SU-DHL-6 (cell line): ENCODE measurements around the gene STK4.

Experiments used
- H2AFZ ChIP-seq: fragments of 200-600 bp; sonication (generic); 2 replicates; pipeline ENCODE4 v1.6.1; 2014; ENCODE audit warnings: low read depth, mild to moderate bottlenecking, moderate library complexity, mixed read lengths, antibody characterized with exemption, low read length; ENCODE audit not compliant: severe bottlenecking
- H3F3A ChIP-seq: fragments of 200-600 bp; shearing (Covaris generic); 2 replicates; pipeline ENCODE4 v1.6.0; 2016; ENCODE audit warnings: antibody characterized with exemption, mild to moderate bottlenecking; ENCODE audit not compliant: insufficient read depth
- H3K27ac ChIP-seq: fragments of 200-600 bp; sonication (generic); 2 replicates; pipeline ENCODE4 v1.5.1; 2016; ENCODE audit warnings: low read depth, mild to moderate bottlenecking, low read length, moderate library complexity, mixed read lengths
- H3K27me3 ChIP-seq: fragments of 200-600 bp; sonication (generic), shearing (Covaris generic); 2 replicates; pipeline ENCODE4 v1.6.0; 2014; ENCODE audit warnings: mild to moderate bottlenecking, low read length
- H3K36me3 ChIP-seq: fragments of 200-600 bp; sonication (generic); 2 replicates; pipeline ENCODE4 v1.6.1; 2014; ENCODE audit warnings: mild to moderate bottlenecking, low read length, mixed read lengths
- H3K4me2 ChIP-seq: fragments of 300-600, 200-600 bp; shearing (Covaris generic), sonication (generic); 2 replicates; pipeline ENCODE4 v1.6.0; 2014; ENCODE audit warnings: low read length, low read depth, mild to moderate bottlenecking; ENCODE audit not compliant: poor library complexity, severe bottlenecking
- H3K4me3 ChIP-seq: fragments of 200-600 bp; sonication (generic); 2 replicates; pipeline ENCODE4 v1.5.1; 2014; ENCODE audit warnings: antibody characterized with exemption, low read length, mild to moderate bottlenecking, mixed read lengths; ENCODE audit not compliant: insufficient read depth, poor library complexity, severe bottlenecking
- H3K79me2 ChIP-seq: fragments of 200-600 bp; sonication (generic); 2 replicates; pipeline ENCODE4 v1.6.1; 2014; ENCODE audit warnings: mild to moderate bottlenecking, low read length, moderate library complexity; ENCODE audit not compliant: insufficient read depth
- H3K9ac ChIP-seq: fragments of 200-600 bp; sonication (generic); 2 replicates; pipeline ENCODE4 v1.7.0; 2014; ENCODE audit warnings: mild to moderate bottlenecking, low read length
- H3K9me2 ChIP-seq: fragments of 200-600 bp; sonication (generic); replicated peaks from 2 replicates; pipeline ENCODE4 v1.6.1; 2014; ENCODE audit warnings: low read length; ENCODE audit not compliant: insufficient read depth
- H3K9me3 ChIP-seq: fragments of 200-600 bp; sonication (generic); 2 replicates; pipeline ENCODE4 v1.6.1; 2014; ENCODE audit warnings: low read length, mixed read lengths; ENCODE audit not compliant: insufficient read depth
- H4K20me1 ChIP-seq: fragments of 200-600 bp; sonication (generic); 2 replicates; pipeline ENCODE4 v1.6.1; 2014; ENCODE audit warnings: low read depth, mild to moderate bottlenecking, antibody characterized with exemption, low read length, moderate library complexity, mixed read lengths
- EZH2phosphoT487 ChIP-seq: fragments of 200-600 bp; sonication (generic), shearing (Covaris generic); conservative IDR thresholded peaks from 2 replicates; pipeline ENCODE4 v1.6.1; 2018; ENCODE audit warnings: mild to moderate bottlenecking, antibody characterized with exemption, low read length, moderate library complexity, mixed read lengths
- TF ChIP-seq, protein P1 (sequence below): fragments of 200-600 bp; sonication (generic); IDR thresholded peaks from one replicate; pipeline ENCODE4 v1.5.1; 2017; ENCODE audit warnings: antibody characterized with exemption, mild to moderate bottlenecking, low read length, moderate library complexity; ENCODE audit not compliant: insufficient read depth, poor library complexity, severe bottlenecking

STK4 gene

DNA sequence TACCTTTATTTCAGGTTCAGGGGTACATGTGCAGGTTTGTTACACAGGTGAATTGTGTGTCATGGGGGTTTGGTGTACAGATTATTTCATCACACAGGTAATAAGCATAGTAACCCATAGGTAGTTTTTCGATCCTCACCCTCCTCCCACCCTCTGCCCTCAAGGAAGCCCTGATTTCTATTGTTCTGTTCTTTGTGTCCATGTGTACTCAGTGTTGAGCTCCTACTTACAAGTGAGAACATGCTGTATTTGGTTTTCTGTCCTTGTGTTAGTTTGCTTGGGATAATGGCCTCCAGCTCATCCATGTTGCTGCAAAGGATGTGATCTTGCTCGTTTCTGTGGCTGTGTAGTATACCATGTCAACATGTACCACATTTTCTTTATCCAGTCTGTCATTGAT lies 66.0 kb downstream of the STK4 start:
- H2AFZ ChIP-seq, result no peak overlapping the region
- H3K4me2 ChIP-seq, result peak overlapping the region; percentile 53
- peaks cover 60% of the 10 kb centered on the region for H3F3A ChIP-seq
- peaks cover 84% of the 10 kb centered on the region for H3K79me2 ChIP-seq
- H3K9me3 ChIP-seq, result no peaks in the 10 kb centered on the region
- peak overlapping the region; percentile 84 for H3K27ac ChIP-seq
- H3K9me2 ChIP-seq, result no peaks in the 10 kb centered on the region
- H4K20me1 ChIP-seq, result no peaks in the 10 kb centered on the region
- no peak overlapping the region for H3K9ac ChIP-seq
- peaks cover 44% of the 10 kb centered on the region for H3K36me3 ChIP-seq
- H3K27me3 ChIP-seq, result no peaks in the 10 kb centered on the region
- TF ChIP-seq, protein P1, sequence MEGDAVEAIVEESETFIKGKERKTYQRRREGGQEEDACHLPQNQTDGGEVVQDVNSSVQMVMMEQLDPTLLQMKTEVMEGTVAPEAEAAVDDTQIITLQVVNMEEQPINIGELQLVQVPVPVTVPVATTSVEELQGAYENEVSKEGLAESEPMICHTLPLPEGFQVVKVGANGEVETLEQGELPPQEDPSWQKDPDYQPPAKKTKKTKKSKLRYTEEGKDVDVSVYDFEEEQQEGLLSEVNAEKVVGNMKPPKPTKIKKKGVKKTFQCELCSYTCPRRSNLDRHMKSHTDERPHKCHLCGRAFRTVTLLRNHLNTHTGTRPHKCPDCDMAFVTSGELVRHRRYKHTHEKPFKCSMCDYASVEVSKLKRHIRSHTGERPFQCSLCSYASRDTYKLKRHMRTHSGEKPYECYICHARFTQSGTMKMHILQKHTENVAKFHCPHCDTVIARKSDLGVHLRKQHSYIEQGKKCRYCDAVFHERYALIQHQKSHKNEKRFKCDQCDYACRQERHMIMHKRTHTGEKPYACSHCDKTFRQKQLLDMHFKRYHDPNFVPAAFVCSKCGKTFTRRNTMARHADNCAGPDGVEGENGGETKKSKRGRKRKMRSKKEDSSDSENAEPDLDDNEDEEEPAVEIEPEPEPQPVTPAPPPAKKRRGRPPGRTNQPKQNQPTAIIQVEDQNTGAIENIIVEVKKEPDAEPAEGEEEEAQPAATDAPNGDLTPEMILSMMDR, result no peak
- no peak for TF ChIP-seq EZH2phosphoT487
- H3K4me3 ChIP-seq, result no peak overlapping the region

DNA sequence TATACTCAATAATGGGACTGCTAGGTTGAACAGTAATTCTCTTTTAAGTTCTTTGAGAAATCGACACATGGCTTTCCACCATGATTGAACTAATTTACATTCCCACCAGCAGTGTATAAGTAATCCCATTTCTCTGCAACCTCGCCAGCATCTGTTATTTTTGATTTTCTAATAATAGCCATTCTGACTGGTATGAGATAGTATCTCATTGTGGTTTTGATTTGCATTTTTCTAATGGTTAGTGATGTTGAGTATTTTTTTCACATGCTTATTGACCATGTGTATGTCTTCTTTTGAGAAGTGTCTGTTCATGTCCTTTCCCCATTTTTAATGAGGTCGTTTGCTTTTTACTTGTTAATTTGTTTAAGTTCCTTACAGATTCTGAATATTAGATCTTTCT lies 66.5 kb downstream of the STK4 start:
- TF ChIP-seq EZH2phosphoT487, result no peak
- TF ChIP-seq, protein P1, result no peak
- Histone ChIP-seq H3K27ac (peak overlapping the region; percentile 84), H3K36me3 (peaks cover 41% of the 10 kb centered on the region), H3K9me2 (no peaks in the 10 kb centered on the region), H4K20me1 (no peaks in the 10 kb centered on the region), H3F3A (peaks cover 65% of the 10 kb centered on the region), H3K79me2 (peaks cover 86% of the 10 kb centered on the region), H2AFZ (no peak overlapping the region), H3K4me3 (peak overlapping the region; percentile 23), H3K27me3 (no peaks in the 10 kb centered on the region), H3K9me3 (no peaks in the 10 kb centered on the region), H3K9ac (no peak overlapping the region), H3K4me2 (peak overlapping the region; percentile 53)

DNA sequence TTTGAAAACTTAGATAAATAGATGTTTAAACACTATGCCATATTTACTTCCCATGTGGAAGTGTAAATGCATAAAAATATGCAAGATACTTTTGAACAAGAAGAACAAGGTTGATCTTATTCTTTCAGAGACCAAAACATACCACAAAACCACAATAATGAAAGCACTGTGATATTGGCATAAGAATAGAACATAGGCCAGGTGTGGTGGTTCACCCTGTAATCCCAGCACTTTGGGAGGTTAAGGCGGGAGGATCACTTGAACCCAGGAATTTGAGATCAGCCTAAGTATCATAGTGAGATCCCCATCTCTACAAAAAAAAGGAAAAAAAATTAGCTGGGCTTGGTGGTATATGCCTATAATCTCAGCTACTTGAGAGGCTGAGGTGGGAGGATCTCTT lies 68.1 kb downstream of the STK4 start:
- Histone ChIP-seq H3K9me3 (no peaks in the 10 kb centered on the region), H3K4me3 (no peak overlapping the region), H4K20me1 (no peaks in the 10 kb centered on the region), H3K9ac (no peak overlapping the region), H2AFZ (no peak overlapping the region), H3K36me3 (peaks cover 38% of the 10 kb centered on the region), H3F3A (peaks cover 67% of the 10 kb centered on the region), H3K4me2 (peak overlapping the region; percentile 53), H3K27me3 (no peaks in the 10 kb centered on the region), H3K79me2 (peaks cover 81% of the 10 kb centered on the region), H3K9me2 (no peaks in the 10 kb centered on the region), H3K27ac (peak overlapping the region; percentile 84)
- no peak for TF ChIP-seq EZH2phosphoT487
- TF ChIP-seq, protein P1, result no peak
